HepG2 (cell line): ENCODE data around the gene NGEF. TPM values are rescaled to one million over a fixed set of nuclear protein-coding genes. Genes with fewer than 3 reads are reported as not detected.

Source experiments
- ATAC-seq: fragments of 200-7000 bp; cut with Tn5 transposase; 3 replicates; pipeline ENCODE4 v1.9.1; 2020; ENCODE audit warnings: mild to moderate bottlenecking, moderate library complexity
- BruUV-seq: library from RNA; stranded (reverse); fragments of 400-500 nt; replicated peaks from 2 replicates; lab custom pipeline; 2021; lab: Mats Ljungman, UMichigan
- CTCF ChIA-PET: fragments of 300-600 bp; formaldehyde crosslinking; extraction: SDS; loops from one replicate; lab custom pipeline; 2021; ENCODE audit warnings: low total read pairs, inconsistent platforms, low intra/inter-chr PET ratio; lab: Yijun Ruan, JAX
- POLR2A ChIA-PET: fragments of 350-600 bp; sonication (Branson Sonifier 250); formaldehyde crosslinking; loops from one replicate; lab custom pipeline; 2020; ENCODE audit warnings: antibody characterized with exemption, inconsistent platforms; lab: Yijun Ruan, JAX
- DNase-seq: peaks from one replicate; pipeline ENCODE4 v3.0.0-alpha.2; 2015; ENCODE audit warnings: low spot score
- FAIRE-seq: peaks from 3 replicates; lab custom pipeline; 2011; peaks lifted over from hg19 to GRCh38; lab: Jason Lieb, UNC
- H2AFZ ChIP-seq: one replicate; pipeline ENCODE4 v1.6.1; 2011; ENCODE audit warnings: low read length, inconsistent platforms
- H3K27ac ChIP-seq: fragments of 300-600 bp; 3 replicates; pipeline ENCODE4 v1.8.0; 2011; ENCODE audit warnings: mixed run types, mild to moderate bottlenecking, mixed read lengths, low read length, inconsistent platforms; ENCODE audit not compliant: insufficient read depth; ENCODE audit errors: extremely low read length
- H3K27me3 ChIP-seq, 2 experiments: fragments of 200-600 bp in 1 of 2; 2 replicates in 1 of 2; 3 replicates in 1 of 2; pipeline versions ENCODE4 v1.6.0 to v1.8.0; 2011; ENCODE audit warnings: low read length in 2 of 2, mild to moderate bottlenecking in 2 of 2, moderate library complexity in 2 of 2, inconsistent platforms in 1 of 2; ENCODE audit not compliant: insufficient read depth in 2 of 2, control insufficient read depth in 1 of 2
- H3K36me3 ChIP-seq, 2 experiments: fragments of 200-600 bp in 1 of 2; replicated peaks in 1 of 2; 2 replicates in 1 of 2; 3 replicates in 1 of 2; pipeline versions ENCODE4 v1.5.1 to v1.8.0; 2011; ENCODE audit warnings: low read length in 2 of 2, inconsistent platforms in 1 of 2; ENCODE audit not compliant: insufficient read depth in 2 of 2, control insufficient read depth in 1 of 2
- H3K4me1 ChIP-seq: 2 replicates; pipeline ENCODE4 v1.5.1; 2012; ENCODE audit warnings: low read length, inconsistent platforms; ENCODE audit not compliant: insufficient read depth
- H3K4me2 ChIP-seq: 2 replicates; pipeline ENCODE4 v1.6.0; 2011; ENCODE audit warnings: low read depth, low read length, inconsistent platforms
- H3K4me3 ChIP-seq, 3 experiments: fragments of 200-600 bp in 1 of 3; sonication (generic), shearing (Covaris generic) in 1 of 3; replicated peaks in 1 of 3; 2 replicates each; pipeline ENCODE4 v1.5.1; 2011 to 2016; ENCODE audit warnings: low read length in 3 of 3, inconsistent platforms in 2 of 3, low read depth in 2 of 3, mild to moderate bottlenecking in 2 of 3, control low read depth in 1 of 3, mixed read lengths in 1 of 3; ENCODE audit not compliant: insufficient read depth in 1 of 3
- H3K79me2 ChIP-seq: one replicate; pipeline ENCODE4 v1.6.1; 2011; ENCODE audit warnings: low read length, inconsistent platforms; ENCODE audit not compliant: insufficient read depth
- H3K9ac ChIP-seq: 2 replicates; pipeline ENCODE4 v1.6.0; 2011; ENCODE audit warnings: mild to moderate bottlenecking, low read depth, low read length, inconsistent platforms; ENCODE audit not compliant: insufficient read depth
- H3K9me3 ChIP-seq: 2 replicates; pipeline ENCODE4 v1.5.1; 2012; ENCODE audit warnings: mild to moderate bottlenecking, low read length
- H4K20me1 ChIP-seq: 2 replicates; pipeline ENCODE4 v1.6.0; 2011; ENCODE audit warnings: inconsistent platforms, mild to moderate bottlenecking, low read length, moderate library complexity; ENCODE audit not compliant: insufficient read depth
- ARNT2 ChIP-seq: sonication (generic); formaldehyde crosslinking; IDR thresholded peaks from 2 replicates; pipeline ENCODE4 v1.8.0; 2022; ENCODE audit warnings: mild to moderate bottlenecking, low read depth, missing genetic modification reagents, moderate library complexity
- ERF ChIP-seq: IDR thresholded peaks from 2 replicates; pipeline ENCODE4 v1.6.1; 2018; ENCODE audit warnings: missing biosample characterization, missing genetic modification reagents
- ZBTB8A ChIP-seq: sonication (generic); formaldehyde crosslinking; IDR thresholded peaks from 2 replicates; pipeline ENCODE4 v1.4.0; 2020; ENCODE audit warnings: mild to moderate bottlenecking, low read depth, missing genetic modification reagents, borderline replicate concordance
- ZNF761 ChIP-seq: sonication (generic); formaldehyde crosslinking; conservative IDR thresholded peaks from 2 replicates; pipeline ENCODE4 v1.4.0; 2020; ENCODE audit warnings: mild to moderate bottlenecking, missing genetic modification reagents
- WGBS: methylation state at CpG from one replicate; pipeline ENCODE4 v1.1.6; 2017; ENCODE audit warnings: low lambda C conversion rate; 5-methylcytosine and 5-hydroxymethylcytosine counted together
- in situ Hi-C: cut with HindIII; loops from 2 replicates; pipeline ENCODE4 v1.10.0; 2017; ENCODE audit warnings: low pct_unique_long_range_greater_than_20kb; ENCODE audit not compliant: extremely low pct_ligation_motif_present
- intact Hi-C: fragments of 100-400 bp; cut with micrococcal nuclease; formaldehyde crosslinking; loops from one replicate; pipeline ENCODE4 v1.10.0; 2022; ENCODE audit not compliant: unreplicated experiment
- polyA plus RNA-seq, 8 experiments: library from polyadenylated mRNA; depleted of rRNA in 3 of 8; stranded (reverse) in 7 of 8; unstranded in 1 of 8; fragments of >200 nt; fragmentation: Illumina TruSeq in 4 of 8; extraction: Trizol in 4 of 8; gene quantifications; 2 replicates each; pipeline versions ENCODE4 v1.2.1 to v1.2.3, GENCODE V29; 2011 to 2016; ENCODE audit warnings: low read depth in 4 of 8, missing spikeins in 1 of 8, mixed read lengths in 1 of 8; ENCODE audit not compliant: insufficient read depth in 1 of 8
- total RNA-seq, 5 experiments: library from RNA; depleted of rRNA; stranded (reverse); fragments of >200 nt; fragmentation: Illumina TruSeq; extraction: Trizol; gene quantifications; 2 replicates each; pipeline ENCODE4 v1.2.3, GENCODE V29; 2016; ENCODE audit warnings: low read depth in 1 of 5
- TF ChIP-seq, protein P1 (sequence below): sonication (generic); formaldehyde crosslinking; IDR thresholded peaks from 2 replicates; pipeline ENCODE4 v1.4.0; 2020; ENCODE audit warnings: missing genetic modification reagents, borderline replicate concordance

The NGEF gene
- total and polyA plus RNA-seq, 2 of the 13 experiments (the other 11 are each of a cell fraction or from before 2014, with no cell fraction given) = 14.4 to 36.9 TPM

DNA sequence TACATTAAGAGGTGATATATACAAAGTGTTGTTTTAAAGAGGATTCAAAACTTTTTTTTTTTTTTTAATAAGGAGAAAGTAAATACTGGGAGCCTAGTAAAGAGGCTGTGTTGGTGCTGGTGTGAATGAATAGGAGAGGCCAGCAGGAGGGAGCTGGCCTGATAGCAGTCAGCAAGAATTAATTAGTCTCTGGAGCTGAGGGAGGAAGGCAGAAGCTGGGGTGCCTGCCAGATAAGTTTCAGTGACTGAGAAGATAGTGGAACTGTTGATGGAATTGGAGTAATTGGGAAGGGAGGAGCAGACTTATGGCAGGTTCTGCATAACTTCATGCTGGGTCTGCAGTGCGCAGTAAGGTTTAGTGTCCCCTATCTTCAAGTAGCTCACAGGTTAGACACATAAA is 179.2 kb downstream of the NGEF start:
- no peaks in the 10 kb centered on the region for H4K20me1 ChIP-seq

More for the DNA sequence above, 179.2 kb downstream of the NGEF start:
- H2AFZ ChIP-seq = no peak overlapping the region
- no peak for FAIRE-seq
- no peak overlapping the region for H3K4me3 ChIP-seq
- H3K27me3 ChIP-seq = no peaks in the 10 kb centered on the region
- intact Hi-C loops = no loop called here
- H3K4me1 ChIP-seq = peaks cover 13% of the 10 kb centered on the region
- no peak overlapping the region for H3K4me2 ChIP-seq
- ChIA-PET POLR2A (no interaction called here), CTCF (no interaction called here)
- WGBS = 100% methylated on average over 1 of the region's 1 CpG
- peaks cover 48 to 82% of the 10 kb centered on the region in 2 experiments for H3K36me3 ChIP-seq
- in situ Hi-C loops = no loop called here
- no TSS peak for BruUV-seq
- DNase-seq = no peak
- no peak for TF ChIP-seq ZNF761 (CRISPR knock-in tag)
- TF ChIP-seq, protein P1, sequence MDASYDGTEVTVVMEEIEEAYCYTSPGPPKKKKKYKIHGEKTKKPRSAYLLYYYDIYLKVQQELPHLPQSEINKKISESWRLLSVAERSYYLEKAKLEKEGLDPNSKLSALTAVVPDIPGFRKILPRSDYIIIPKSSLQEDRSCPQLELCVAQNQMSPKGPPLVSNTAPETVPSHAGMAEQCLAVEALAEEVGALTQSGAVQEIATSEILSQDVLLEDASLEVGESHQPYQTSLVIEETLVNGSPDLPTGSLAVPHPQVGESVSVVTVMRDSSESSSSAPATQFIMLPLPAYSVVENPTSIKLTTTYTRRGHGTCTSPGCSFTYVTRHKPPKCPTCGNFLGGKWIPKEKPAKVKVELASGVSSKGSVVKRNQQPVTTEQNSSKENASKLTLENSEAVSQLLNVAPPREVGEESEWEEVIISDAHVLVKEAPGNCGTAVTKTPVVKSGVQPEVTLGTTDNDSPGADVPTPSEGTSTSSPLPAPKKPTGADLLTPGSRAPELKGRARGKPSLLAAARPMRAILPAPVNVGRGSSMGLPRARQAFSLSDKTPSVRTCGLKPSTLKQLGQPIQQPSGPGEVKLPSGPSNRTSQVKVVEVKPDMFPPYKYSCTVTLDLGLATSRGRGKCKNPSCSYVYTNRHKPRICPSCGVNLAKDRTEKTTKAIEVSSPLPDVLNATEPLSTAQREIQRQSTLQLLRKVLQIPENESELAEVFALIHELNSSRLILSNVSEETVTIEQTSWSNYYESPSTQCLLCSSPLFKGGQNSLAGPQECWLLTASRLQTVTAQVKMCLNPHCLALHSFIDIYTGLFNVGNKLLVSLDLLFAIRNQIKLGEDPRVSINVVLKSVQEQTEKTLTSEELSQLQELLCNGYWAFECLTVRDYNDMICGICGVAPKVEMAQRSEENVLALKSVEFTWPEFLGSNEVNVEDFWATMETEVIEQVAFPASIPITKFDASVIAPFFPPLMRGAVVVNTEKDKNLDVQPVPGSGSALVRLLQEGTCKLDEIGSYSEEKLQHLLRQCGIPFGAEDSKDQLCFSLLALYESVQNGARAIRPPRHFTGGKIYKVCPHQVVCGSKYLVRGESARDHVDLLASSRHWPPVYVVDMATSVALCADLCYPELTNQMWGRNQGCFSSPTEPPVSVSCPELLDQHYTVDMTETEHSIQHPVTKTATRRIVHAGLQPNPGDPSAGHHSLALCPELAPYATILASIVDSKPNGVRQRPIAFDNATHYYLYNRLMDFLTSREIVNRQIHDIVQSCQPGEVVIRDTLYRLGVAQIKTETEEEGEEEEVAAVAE (CRISPR knock-in tag) = no peak
- no peak for TF ChIP-seq ARNT2 (CRISPR knock-in tag)
- no peak for TF ChIP-seq ERF
- no peak for TF ChIP-seq ZBTB8A (CRISPR knock-in tag)
- no peak overlapping the region for H3K27ac ChIP-seq
- no peak for ATAC-seq
- no peaks in the 10 kb centered on the region for H3K9me3 ChIP-seq
- H3K79me2 ChIP-seq = no peaks in the 10 kb centered on the region
- no peak overlapping the region for H3K9ac ChIP-seq
